Measurements from ENCODE around the gene NR2C2.

DNA sequence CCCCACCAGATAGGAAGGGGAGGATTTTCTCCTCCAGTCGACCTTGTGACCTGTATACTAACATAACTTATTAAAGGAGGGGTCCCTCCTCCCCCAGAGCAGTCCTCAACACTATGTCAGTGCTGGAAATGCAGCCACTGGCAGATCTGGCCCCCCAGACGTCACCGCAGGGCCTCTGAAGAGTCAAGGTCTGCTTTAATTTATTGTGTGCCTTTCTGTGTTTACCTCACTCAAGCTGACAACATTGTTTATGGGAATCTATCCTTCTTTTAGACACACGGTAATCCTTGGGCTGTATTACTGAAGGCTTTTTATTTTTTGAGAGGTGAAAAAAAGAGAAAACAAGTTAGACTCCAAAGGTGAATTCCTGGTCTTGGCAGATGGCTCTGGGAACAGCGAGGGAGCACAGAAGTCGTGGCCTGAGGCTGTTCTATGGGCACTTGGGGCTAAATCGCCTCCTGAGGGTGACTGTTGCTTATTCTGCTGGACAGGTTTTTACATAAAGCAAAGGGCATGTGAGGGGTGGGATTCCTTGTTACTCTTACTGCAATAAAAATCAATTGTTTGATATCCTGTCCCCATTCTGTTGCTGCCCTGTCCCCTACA, 13.5 kb upstream of the NR2C2 start:
- TF ChIP-seq, protein P1, sequence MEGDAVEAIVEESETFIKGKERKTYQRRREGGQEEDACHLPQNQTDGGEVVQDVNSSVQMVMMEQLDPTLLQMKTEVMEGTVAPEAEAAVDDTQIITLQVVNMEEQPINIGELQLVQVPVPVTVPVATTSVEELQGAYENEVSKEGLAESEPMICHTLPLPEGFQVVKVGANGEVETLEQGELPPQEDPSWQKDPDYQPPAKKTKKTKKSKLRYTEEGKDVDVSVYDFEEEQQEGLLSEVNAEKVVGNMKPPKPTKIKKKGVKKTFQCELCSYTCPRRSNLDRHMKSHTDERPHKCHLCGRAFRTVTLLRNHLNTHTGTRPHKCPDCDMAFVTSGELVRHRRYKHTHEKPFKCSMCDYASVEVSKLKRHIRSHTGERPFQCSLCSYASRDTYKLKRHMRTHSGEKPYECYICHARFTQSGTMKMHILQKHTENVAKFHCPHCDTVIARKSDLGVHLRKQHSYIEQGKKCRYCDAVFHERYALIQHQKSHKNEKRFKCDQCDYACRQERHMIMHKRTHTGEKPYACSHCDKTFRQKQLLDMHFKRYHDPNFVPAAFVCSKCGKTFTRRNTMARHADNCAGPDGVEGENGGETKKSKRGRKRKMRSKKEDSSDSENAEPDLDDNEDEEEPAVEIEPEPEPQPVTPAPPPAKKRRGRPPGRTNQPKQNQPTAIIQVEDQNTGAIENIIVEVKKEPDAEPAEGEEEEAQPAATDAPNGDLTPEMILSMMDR (IDR thresholded peaks at IDR 0.05), result no peak
- no peak for TF ChIP-seq ZFX (IDR thresholded peaks at IDR 0.05; ENCODE audit: borderline replicate concordance)
